Measurements from ENCODE around the gene CAMK2A. TPM values are rescaled to one million over a fixed set of nuclear protein-coding genes. Genes with fewer than 3 reads are reported as not detected.

Gene CAMK2A
- total and polyA plus RNA-seq, 2 donors (not counting 3 experiments of a cell fraction or from before 2014, with no cell fraction given): not detected

DNA sequence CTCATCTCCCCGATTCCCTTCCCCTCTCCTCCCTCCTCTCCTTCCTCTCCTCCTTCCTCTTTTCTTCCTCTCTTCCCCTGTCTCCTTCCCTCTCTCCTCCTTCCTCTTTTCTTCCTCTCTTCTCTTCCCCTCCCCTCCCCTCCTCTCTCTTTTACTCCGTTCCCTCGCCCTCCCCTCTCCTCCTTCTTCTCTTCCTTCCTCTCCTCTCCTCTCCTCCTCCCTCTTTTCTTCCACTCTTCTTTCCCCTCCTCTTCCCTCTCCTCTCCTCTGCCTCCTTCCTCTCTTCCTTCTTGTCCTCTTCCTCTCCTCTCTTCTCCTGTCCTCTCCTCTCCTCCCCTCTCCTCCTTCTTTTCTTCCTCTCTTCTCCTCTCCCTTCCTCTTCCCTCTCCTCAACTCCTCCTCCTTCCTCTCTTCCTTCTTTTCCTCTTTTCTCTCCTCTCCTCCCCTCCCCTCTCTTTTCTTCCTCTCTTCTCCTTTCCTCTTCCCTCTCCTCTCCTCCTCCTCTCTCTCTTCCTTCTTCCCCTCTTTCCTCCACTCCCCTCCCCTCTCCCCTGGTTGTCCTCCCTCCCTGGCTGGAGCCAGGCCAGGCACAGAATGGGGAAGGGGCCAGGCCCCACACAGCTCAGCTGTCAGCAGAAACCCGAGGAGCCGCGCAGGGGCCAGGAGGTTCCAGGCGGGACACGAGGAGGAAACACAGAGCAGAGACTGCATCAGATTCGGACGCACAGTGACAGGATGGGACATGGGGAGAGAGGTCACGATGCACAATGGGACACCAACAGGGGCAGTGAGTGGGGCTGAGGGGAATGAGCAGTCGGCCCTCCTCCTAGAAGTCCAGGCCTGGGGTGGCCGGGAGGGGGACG, 48.0 kb downstream of the CAMK2A start:
- Histone ChIP-seq H3K4me3 (replicated peaks in 1 of 3; ENCODE audit: insufficient read depth in 1 of 3, low read depth in 1 of 3, low read length in 3 of 3) (no peak overlapping the region), H3K4me1 (ENCODE audit: control insufficient read depth, extremely low read depth, insufficient read depth, low read length) (no peaks in the 10 kb centered on the region), H4K20me1 (replicated peaks; ENCODE audit: control insufficient read depth, extremely low read depth, insufficient read depth, low read length) (no peaks in the 10 kb centered on the region), H3K36me3 (ENCODE audit: control insufficient read depth in 2 of 2, extremely low read depth in 1 of 2, insufficient read depth in 2 of 2, low read length in 2 of 2) (no peaks in the 10 kb centered on the region), H2AFZ (ENCODE audit: low read depth, low read length) (no peak overlapping the region), H3K27ac (ENCODE audit: insufficient read depth, low read depth, low read length) (no peak overlapping the region), H3K9ac (replicated peaks; ENCODE audit: extremely low read depth, insufficient read depth, low read length) (no peak overlapping the region), H3K9me3 (replicated peaks; ENCODE audit: control insufficient read depth, insufficient read depth, low read length) (no peaks in the 10 kb centered on the region), H3K9me1 (replicated peaks; ENCODE audit: control insufficient read depth, extremely low read depth, insufficient read depth, low read length) (peaks cover 2% of the 10 kb centered on the region), H3K79me2 (ENCODE audit: control insufficient read depth, insufficient read depth, low read length) (no peaks in the 10 kb centered on the region), H3K27me3 (ENCODE audit: control insufficient read depth in 2 of 2, insufficient read depth in 2 of 2, low read length in 2 of 2) (peaks cover 0 to 5% of the 10 kb centered on the region in 2 experiments), H3K4me2 (ENCODE audit: insufficient read depth, low read length) (no peak overlapping the region)
- BruUV-seq (replicated peaks): no TSS peak
- no peak for FAIRE-seq
- dilution Hi-C loops (cut with MboI; ENCODE audit: extremely low pct_ligation_motif_present, low sequenced_read_pairs): no loop called here
- no peak for DNase-seq (ENCODE audit: low read depth, low spot score)
- intact Hi-C loops (cut with micrococcal nuclease): no loop called here
- TF ChIP-seq POLR2AphosphoS5 (IDR thresholded peaks at IDR 0.05; ENCODE audit: insufficient read depth, low read depth, low read length): no peak
- TF ChIP-seq EZH2 (IDR thresholded peaks at IDR 0.05; ENCODE audit: borderline replicate concordance, low read depth, low read length, severe bottlenecking): no peak
- ChIA-PET CTCF (no interaction called here), POLR2A (no interaction called here)

GRCh38 chr5:150239794-150240122, 49.8 kb downstream of the CAMK2A start:
- TF ChIP-seq FOS (IDR thresholded peaks at IDR 0.05; ENCODE audit: borderline replicate concordance, insufficient read depth, low read length): no peak
- no peak for TF ChIP-seq MAX (IDR thresholded peaks at IDR 0.05; ENCODE audit: insufficient read depth, insufficient read length)
- no peak for TF ChIP-seq POLR2AphosphoS5 (IDR thresholded peaks at IDR 0.05; ENCODE audit: insufficient read depth, low read depth, low read length)
- no peak for TF ChIP-seq CTCF (IDR thresholded peaks at IDR 0.05; ENCODE audit: extremely low read depth in 1 of 2, insufficient read depth in 1 of 2, low read depth in 1 of 2, low read length in 2 of 2)
- no peak for TF ChIP-seq GATA2 (IDR thresholded peaks at IDR 0.05; ENCODE audit: insufficient read depth, insufficient read length, low read depth, low read length)
- no peak for TF ChIP-seq EZH2 (IDR thresholded peaks at IDR 0.05; ENCODE audit: borderline replicate concordance, low read depth, low read length, severe bottlenecking)
- no peak for TF ChIP-seq MYC (IDR thresholded peaks at IDR 0.05; ENCODE audit: low read depth, low read length)
- intact Hi-C loops (cut with micrococcal nuclease) (no loop called here), dilution Hi-C loops (cut with MboI; ENCODE audit: extremely low pct_ligation_motif_present, low sequenced_read_pairs) (no loop called here)
- Histone ChIP-seq H3K36me3 (ENCODE audit: control insufficient read depth in 2 of 2, extremely low read depth in 1 of 2, insufficient read depth in 2 of 2, low read length in 2 of 2) (no peaks in the 10 kb centered on the region), H3K9me3 (replicated peaks; ENCODE audit: control insufficient read depth, insufficient read depth, low read length) (no peaks in the 10 kb centered on the region), H2AFZ (ENCODE audit: low read depth, low read length) (no peak overlapping the region), H3K4me3 (replicated peaks in 1 of 3; ENCODE audit: insufficient read depth in 1 of 3, low read depth in 1 of 3, low read length in 3 of 3) (no peak overlapping the region), H3K4me1 (ENCODE audit: control insufficient read depth, extremely low read depth, insufficient read depth, low read length) (no peaks in the 10 kb centered on the region), H3K9me1 (replicated peaks; ENCODE audit: control insufficient read depth, extremely low read depth, insufficient read depth, low read length) (peaks cover 2% of the 10 kb centered on the region), H3K79me2 (ENCODE audit: control insufficient read depth, insufficient read depth, low read length) (no peaks in the 10 kb centered on the region), H3K27ac (ENCODE audit: insufficient read depth, low read depth, low read length) (no peak overlapping the region), H4K20me1 (replicated peaks; ENCODE audit: control insufficient read depth, extremely low read depth, insufficient read depth, low read length) (no peaks in the 10 kb centered on the region), H3K4me2 (ENCODE audit: insufficient read depth, low read length) (no peak overlapping the region), H3K9ac (replicated peaks; ENCODE audit: extremely low read depth, insufficient read depth, low read length) (no peak overlapping the region), H3K27me3 (ENCODE audit: control insufficient read depth in 2 of 2, insufficient read depth in 2 of 2, low read length in 2 of 2) (peaks cover 0 to 5% of the 10 kb centered on the region in 2 experiments)
- no peak for FAIRE-seq
- ChIA-PET CTCF (interaction anchor here (1.1 to 1.2 kb wide), 2 partner anchors 12 to 16 kb away, joined by 3 read pairs; no protein-coding TSS in a partner anchor), POLR2A (no interaction called here)
- no TSS peak for BruUV-seq (replicated peaks)
- DNase-seq (ENCODE audit: low read depth, low spot score): no peak

All from endothelial cell of umbilical vein (primary cell).